A673 (cell line): ENCODE data around the gene KMT2C. TPM values are rescaled to one million over a fixed set of nuclear protein-coding genes. Genes with fewer than 3 reads are reported as not detected.
"Not testable (repeated sequence)": the region's sequence is repeated elsewhere in the genome, so short reads cannot be mapped to it uniquely, and the experiment has no call there.

ENCODE experiments used
- BruUV-seq: library from RNA; stranded (reverse); fragments of 400-500 nt; replicated peaks from 2 replicates; lab custom pipeline; 2021; lab: Mats Ljungman, UMichigan
- CTCF ChIA-PET: fragments of 300-600 bp; sonication (Branson Sonifier 250); formaldehyde crosslinking; loops from one replicate; lab custom pipeline; 2022; ENCODE audit warnings: antibody characterized with exemption; lab: Charles Lee
- POLR2A ChIA-PET: fragments of 300-600 bp; sonication (Branson Sonifier 250); formaldehyde crosslinking; loops from one replicate; lab custom pipeline; 2022; ENCODE audit warnings: antibody characterized with exemption; ENCODE audit not compliant: low non-redundant PET; lab: Charles Lee
- DNase-seq: peaks from one replicate; pipeline ENCODE4 v3.0.0-alpha.2; 2015; ENCODE audit warnings: low spot score
- H3K27ac ChIP-seq: fragments of 200-600 bp; sonication (generic); 2 replicates; pipeline ENCODE4 v1.5.1; 2016; ENCODE audit warnings: mixed run types, low read depth, mild to moderate bottlenecking, mixed read lengths, antibody characterized with exemption, low read length; ENCODE audit not compliant: poor library complexity, severe bottlenecking
- H3K27me3 ChIP-seq: fragments of 200-600 bp; sonication (generic); replicated peaks from 2 replicates; pipeline ENCODE4 v1.6.1; 2017; ENCODE audit warnings: mixed run types, low read depth, mild to moderate bottlenecking, mixed read lengths, antibody characterized with exemption, low read length; ENCODE audit not compliant: insufficient read depth, poor library complexity
- H3K36me3 ChIP-seq: fragments of 200-600 bp; sonication (generic); 2 replicates; pipeline ENCODE4 v1.6.1; 2016; ENCODE audit warnings: mixed run types, mild to moderate bottlenecking, mixed read lengths, antibody characterized with exemption, low read length; ENCODE audit not compliant: insufficient read depth, poor library complexity, severe bottlenecking
- H3K4me1 ChIP-seq: fragments of 200-600 bp; sonication (generic); 2 replicates; pipeline ENCODE4 v1.6.1; 2017; ENCODE audit warnings: mixed run types, mild to moderate bottlenecking, mixed read lengths, antibody characterized with exemption, low read length; ENCODE audit not compliant: insufficient read depth, poor library complexity, severe bottlenecking
- H3K4me3 ChIP-seq: fragments of 200-600 bp; sonication (generic); 2 replicates; pipeline ENCODE4 v1.5.1; 2016; ENCODE audit warnings: low read depth, mixed run types, mild to moderate bottlenecking, mixed read lengths, low read length; ENCODE audit not compliant: poor library complexity, severe bottlenecking
- H3K9me3 ChIP-seq: fragments of 200-600 bp; sonication (generic); 2 replicates; pipeline ENCODE4 v1.6.1; 2016; ENCODE audit warnings: mixed run types, low read depth, mild to moderate bottlenecking, mixed read lengths, antibody characterized with exemption, low read length; ENCODE audit not compliant: poor library complexity, severe bottlenecking
- EZH2 ChIP-seq: fragments of 200-600 bp; sonication (generic); IDR thresholded peaks from 2 replicates; pipeline ENCODE4 v1.6.1; 2017; ENCODE audit warnings: borderline replicate concordance, low read depth, mild to moderate bottlenecking, mixed read lengths, antibody characterized with exemption, low read length; ENCODE audit not compliant: poor library complexity, severe bottlenecking
- intact Hi-C: fragments of 100-400 bp; cut with micrococcal nuclease; formaldehyde crosslinking; loops from one replicate; pipeline ENCODE4 v1.10.0; 2022; ENCODE audit not compliant: unreplicated experiment
- total RNA-seq: library from RNA; stranded (reverse); gene quantifications from 2 replicates; pipeline ENCODE4 v1.2.3, GENCODE V29; 2021
- TF ChIP-seq, protein P1 (sequence below): fragments of 300-800, 200-600 bp; sonication (generic); conservative IDR thresholded peaks from 2 replicates; pipeline ENCODE4 v1.5.1; 2017; ENCODE audit warnings: low read depth, mild to moderate bottlenecking, antibody characterized with exemption, low read length, moderate library complexity, mixed read lengths

Gene KMT2C
- total RNA-seq, 1 experiment from 2014 or later, result 52.9 TPM

DNA sequence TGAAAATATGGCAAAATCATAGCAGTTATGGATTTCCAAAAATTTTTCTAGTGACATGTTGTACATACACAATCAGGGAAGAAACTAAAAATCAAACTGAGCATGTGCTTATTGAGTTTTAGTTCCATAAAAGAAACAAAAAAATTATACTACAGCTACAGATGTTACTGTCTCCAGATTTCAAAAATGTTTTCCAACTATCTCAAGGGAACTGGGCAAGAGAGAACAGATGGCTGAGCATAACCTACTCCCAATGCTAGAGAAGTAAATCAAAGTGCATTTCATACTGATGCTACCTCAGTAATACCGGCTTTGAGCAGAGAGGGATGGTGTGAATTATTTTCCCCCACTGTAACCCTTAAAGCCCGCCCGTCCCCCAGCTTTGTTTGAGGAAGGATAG is 40.7 kb upstream of the KMT2C start:
- Histone ChIP-seq H3K27ac (no peak overlapping the region), H3K27me3 (no peaks in the 10 kb centered on the region), H3K36me3 (no peaks in the 10 kb centered on the region), H3K4me1 (no peaks in the 10 kb centered on the region), H3K9me3 (no peaks in the 10 kb centered on the region), H3K4me3 (no peak overlapping the region)
- DNase-seq, result no peak
- BruUV-seq, result no TSS peak
- CTCF ChIA-PET, result no interaction called here
- TF ChIP-seq EZH2, result no peak
- TF ChIP-seq, protein P1, sequence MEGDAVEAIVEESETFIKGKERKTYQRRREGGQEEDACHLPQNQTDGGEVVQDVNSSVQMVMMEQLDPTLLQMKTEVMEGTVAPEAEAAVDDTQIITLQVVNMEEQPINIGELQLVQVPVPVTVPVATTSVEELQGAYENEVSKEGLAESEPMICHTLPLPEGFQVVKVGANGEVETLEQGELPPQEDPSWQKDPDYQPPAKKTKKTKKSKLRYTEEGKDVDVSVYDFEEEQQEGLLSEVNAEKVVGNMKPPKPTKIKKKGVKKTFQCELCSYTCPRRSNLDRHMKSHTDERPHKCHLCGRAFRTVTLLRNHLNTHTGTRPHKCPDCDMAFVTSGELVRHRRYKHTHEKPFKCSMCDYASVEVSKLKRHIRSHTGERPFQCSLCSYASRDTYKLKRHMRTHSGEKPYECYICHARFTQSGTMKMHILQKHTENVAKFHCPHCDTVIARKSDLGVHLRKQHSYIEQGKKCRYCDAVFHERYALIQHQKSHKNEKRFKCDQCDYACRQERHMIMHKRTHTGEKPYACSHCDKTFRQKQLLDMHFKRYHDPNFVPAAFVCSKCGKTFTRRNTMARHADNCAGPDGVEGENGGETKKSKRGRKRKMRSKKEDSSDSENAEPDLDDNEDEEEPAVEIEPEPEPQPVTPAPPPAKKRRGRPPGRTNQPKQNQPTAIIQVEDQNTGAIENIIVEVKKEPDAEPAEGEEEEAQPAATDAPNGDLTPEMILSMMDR, result no peak
- POLR2A ChIA-PET, result no interaction called here
- intact Hi-C loops, result no loop called here

DNA sequence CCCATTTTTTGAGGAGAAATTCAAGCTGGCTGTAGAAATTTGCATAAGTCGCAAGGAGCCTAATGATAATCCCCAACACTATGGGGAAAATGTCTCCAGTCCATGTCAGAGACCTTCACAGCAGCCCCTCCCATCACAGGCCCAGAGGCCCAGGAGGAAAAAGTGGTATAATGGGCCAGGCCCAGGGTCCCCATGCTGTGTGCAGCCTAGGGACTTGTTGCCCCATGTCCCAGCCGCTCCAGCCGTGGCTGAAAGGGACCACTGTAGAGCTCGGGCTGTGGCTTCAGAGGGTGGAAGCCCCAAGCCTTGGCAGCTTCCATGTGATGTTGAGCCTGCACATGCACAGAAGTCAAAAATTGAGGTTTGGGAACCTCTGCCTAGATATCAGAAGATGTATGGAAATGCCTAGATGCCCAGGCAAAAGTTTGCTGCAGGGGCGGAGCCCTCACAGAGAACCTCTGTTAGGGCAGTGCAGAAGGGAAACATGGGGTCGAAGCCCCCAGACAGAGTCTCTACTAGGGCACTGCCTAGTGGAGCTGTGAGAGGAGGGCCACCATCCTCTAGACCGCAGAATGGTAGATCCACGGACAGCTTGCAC is 35.3 kb upstream of the KMT2C start:
- intact Hi-C loops, DNase-seq, H3K4me1 ChIP-seq, H3K27me3 ChIP-seq, H3K27ac ChIP-seq, BruUV-seq, H3K9me3 ChIP-seq, CTCF ChIA-PET, H3K4me3 ChIP-seq, H3K36me3 ChIP-seq: not testable (repeated sequence)
- POLR2A ChIA-PET, result interaction anchor here (0.6 kb wide), 1 partner anchor 23 kb away, joined by 6 read pairs; no protein-coding TSS in a partner anchor

DNA sequence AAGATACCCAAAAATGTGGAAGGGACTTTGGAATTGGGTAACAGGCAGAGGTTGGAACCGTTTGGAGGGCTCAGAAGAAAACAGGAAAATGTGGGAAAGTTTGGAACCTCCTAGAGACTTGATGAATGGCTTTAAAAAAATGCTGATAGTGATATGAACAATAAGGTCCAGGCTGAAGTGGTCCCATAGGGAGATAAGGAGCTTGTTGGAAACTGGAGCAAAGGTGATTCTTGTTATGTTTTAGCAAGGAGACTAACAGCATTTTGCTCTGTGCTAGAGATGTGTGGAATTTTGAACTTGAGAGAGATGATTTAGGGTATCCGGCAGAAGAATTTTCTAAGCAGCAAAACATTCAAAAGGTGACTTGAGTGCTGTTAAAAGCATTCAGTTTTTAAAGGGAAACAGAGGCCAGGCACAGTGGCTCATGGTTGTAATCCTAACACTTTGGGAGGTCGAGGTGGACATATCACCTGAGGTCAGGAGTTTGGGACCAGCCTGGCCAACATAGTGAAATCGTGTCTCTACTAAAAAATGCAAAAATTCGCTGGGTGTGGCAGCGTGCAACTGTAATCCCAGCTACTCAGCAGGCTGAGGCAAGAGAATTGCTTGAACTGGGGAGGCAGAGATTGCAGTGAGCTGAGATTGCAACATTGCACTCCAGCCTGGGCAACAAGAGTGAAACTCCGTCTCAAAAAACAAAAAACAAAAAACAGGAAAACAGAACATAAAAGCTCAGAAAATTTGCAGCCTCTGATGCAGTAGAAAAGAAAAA is 34.6 kb upstream of the KMT2C start:
- H3K36me3 ChIP-seq, CTCF ChIA-PET, H3K9me3 ChIP-seq, H3K27me3 ChIP-seq, H3K4me1 ChIP-seq, H3K4me3 ChIP-seq, DNase-seq, BruUV-seq, intact Hi-C loops, H3K27ac ChIP-seq, POLR2A ChIA-PET: not testable (repeated sequence)

DNA sequence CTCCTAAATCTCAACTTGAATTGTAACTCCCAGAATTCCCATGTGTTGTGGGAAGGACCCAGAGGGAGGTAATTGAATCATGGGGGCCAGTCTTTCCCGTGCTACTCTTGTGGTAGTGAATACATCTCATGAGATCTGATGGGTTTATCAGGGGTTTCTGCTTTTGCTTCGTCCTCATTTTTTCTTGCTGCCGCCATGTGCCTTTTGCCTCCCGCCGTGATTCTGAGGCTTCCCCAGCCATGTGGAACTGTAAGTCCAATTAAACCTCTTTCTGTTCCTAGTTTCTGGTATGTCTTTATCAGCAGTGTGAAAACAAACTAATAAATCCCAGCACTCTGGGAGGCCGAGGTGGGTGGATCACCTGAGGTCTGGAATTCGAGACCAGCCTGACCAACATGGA is 33.8 kb upstream of the KMT2C start:
- H3K27me3 ChIP-seq, intact Hi-C loops, H3K4me3 ChIP-seq, POLR2A ChIA-PET, H3K4me1 ChIP-seq, H3K36me3 ChIP-seq, BruUV-seq, DNase-seq, H3K27ac ChIP-seq, H3K9me3 ChIP-seq, CTCF ChIA-PET: not testable (repeated sequence)
